Neural crest cell (in vitro differentiated cells): ENCODE data around the gene ATAD1. TPM values are rescaled to one million over a fixed set of nuclear protein-coding genes. Genes with fewer than 3 reads are reported as not detected.
"Not testable (repeated sequence)": the region's sequence is repeated elsewhere in the genome, so short reads cannot be mapped to it uniquely, and the experiment has no call there.

ENCODE experiments used
- DNase-seq: peaks from one replicate; pipeline ENCODE4 v3.0.0; 2021; ENCODE audit warnings: low read depth, mixed read lengths, low spot score
- H3K27ac Mint-ChIP-seq: one replicate; pipeline ENCODE4 v1.8.0; 2021; ENCODE audit warnings: mild to moderate bottlenecking, mixed read lengths; ENCODE audit not compliant: unreplicated experiment
- H3K27me3 Mint-ChIP-seq: 2 replicates; pipeline ENCODE4 v1.8.0; 2021; ENCODE audit warnings: low read depth, mild to moderate bottlenecking, mixed read lengths
- H3K36me3 Mint-ChIP-seq: 2 replicates; pipeline ENCODE4 v1.8.0; 2021; ENCODE audit warnings: low read depth, mild to moderate bottlenecking, mixed read lengths
- H3K4me1 Mint-ChIP-seq: 2 replicates; pipeline ENCODE4 v1.8.0; 2021; ENCODE audit warnings: mixed read lengths
- H3K4me3 Mint-ChIP-seq: one replicate; pipeline ENCODE4 v1.8.0; 2021; ENCODE audit warnings: mild to moderate bottlenecking, mixed read lengths
- H3K9me3 Mint-ChIP-seq: 2 replicates; pipeline ENCODE4 v1.8.0; 2021; ENCODE audit warnings: mixed read lengths
- total RNA-seq: library from RNA; stranded (reverse); gene quantifications from 2 replicates; pipeline ENCODE4 v1.2.1, GENCODE V29; 2021
- TF ChIP-seq, protein P1 (sequence below): fragments of 200-600 bp; sonication (generic); conservative IDR thresholded peaks from 2 replicates; pipeline ENCODE4 v1.5.0; 2021; ENCODE audit warnings: antibody characterized with exemption, mild to moderate bottlenecking

The ATAD1 gene
- total RNA-seq, 1 donor from 2014 or later, result 43.6 TPM

- peaks cover 3% of the 10 kb centered on the region for H3K9me3 Mint-ChIP-seq
- peaks cover 10% of the 10 kb centered on the region for H3K36me3 Mint-ChIP-seq
- H3K27ac Mint-ChIP-seq, result no peak overlapping the region
- no peak for DNase-seq
- TF ChIP-seq, protein P1, sequence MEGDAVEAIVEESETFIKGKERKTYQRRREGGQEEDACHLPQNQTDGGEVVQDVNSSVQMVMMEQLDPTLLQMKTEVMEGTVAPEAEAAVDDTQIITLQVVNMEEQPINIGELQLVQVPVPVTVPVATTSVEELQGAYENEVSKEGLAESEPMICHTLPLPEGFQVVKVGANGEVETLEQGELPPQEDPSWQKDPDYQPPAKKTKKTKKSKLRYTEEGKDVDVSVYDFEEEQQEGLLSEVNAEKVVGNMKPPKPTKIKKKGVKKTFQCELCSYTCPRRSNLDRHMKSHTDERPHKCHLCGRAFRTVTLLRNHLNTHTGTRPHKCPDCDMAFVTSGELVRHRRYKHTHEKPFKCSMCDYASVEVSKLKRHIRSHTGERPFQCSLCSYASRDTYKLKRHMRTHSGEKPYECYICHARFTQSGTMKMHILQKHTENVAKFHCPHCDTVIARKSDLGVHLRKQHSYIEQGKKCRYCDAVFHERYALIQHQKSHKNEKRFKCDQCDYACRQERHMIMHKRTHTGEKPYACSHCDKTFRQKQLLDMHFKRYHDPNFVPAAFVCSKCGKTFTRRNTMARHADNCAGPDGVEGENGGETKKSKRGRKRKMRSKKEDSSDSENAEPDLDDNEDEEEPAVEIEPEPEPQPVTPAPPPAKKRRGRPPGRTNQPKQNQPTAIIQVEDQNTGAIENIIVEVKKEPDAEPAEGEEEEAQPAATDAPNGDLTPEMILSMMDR, result no peak
- peaks cover 4% of the 10 kb centered on the region for H3K4me1 Mint-ChIP-seq
- no peak overlapping the region for H3K4me3 Mint-ChIP-seq
- no peaks in the 10 kb centered on the region for H3K27me3 Mint-ChIP-seq
Measured at GRCh38 chr10:87750001-87750671, 67.9 kb downstream of the ATAD1 start.

- H3K27ac Mint-ChIP-seq, H3K4me3 Mint-ChIP-seq, H3K4me1 Mint-ChIP-seq, H3K36me3 Mint-ChIP-seq, H3K9me3 Mint-ChIP-seq, DNase-seq, H3K27me3 Mint-ChIP-seq: not testable (repeated sequence)
Measured at GRCh38 chr10:87748244-87748643, 69.8 kb downstream of the ATAD1 start.

- peaks cover 3% of the 10 kb centered on the region for H3K9me3 Mint-ChIP-seq
- H3K36me3 Mint-ChIP-seq, result no peaks in the 10 kb centered on the region
- TF ChIP-seq, protein P1, result no peak
- peaks cover 4% of the 10 kb centered on the region for H3K4me1 Mint-ChIP-seq
- no peak overlapping the region for H3K27ac Mint-ChIP-seq
- no peak overlapping the region for H3K4me3 Mint-ChIP-seq
- DNase-seq, result no peak
- no peaks in the 10 kb centered on the region for H3K27me3 Mint-ChIP-seq
Measured at GRCh38 chr10:87746911-87747310, 71.1 kb downstream of the ATAD1 start.

GRCh38 chr10:87744606-87745005 is 73.4 kb downstream of the ATAD1 start:
- no peak overlapping the region for H3K4me3 Mint-ChIP-seq
- H3K9me3 Mint-ChIP-seq, result peaks cover 3% of the 10 kb centered on the region
- DNase-seq, result no peak
- H3K27me3 Mint-ChIP-seq, result no peaks in the 10 kb centered on the region
- H3K27ac Mint-ChIP-seq, result no peak overlapping the region
- H3K4me1 Mint-ChIP-seq, result no peaks in the 10 kb centered on the region
- TF ChIP-seq, protein P1, result no peak
- no peaks in the 10 kb centered on the region for H3K36me3 Mint-ChIP-seq

DNA sequence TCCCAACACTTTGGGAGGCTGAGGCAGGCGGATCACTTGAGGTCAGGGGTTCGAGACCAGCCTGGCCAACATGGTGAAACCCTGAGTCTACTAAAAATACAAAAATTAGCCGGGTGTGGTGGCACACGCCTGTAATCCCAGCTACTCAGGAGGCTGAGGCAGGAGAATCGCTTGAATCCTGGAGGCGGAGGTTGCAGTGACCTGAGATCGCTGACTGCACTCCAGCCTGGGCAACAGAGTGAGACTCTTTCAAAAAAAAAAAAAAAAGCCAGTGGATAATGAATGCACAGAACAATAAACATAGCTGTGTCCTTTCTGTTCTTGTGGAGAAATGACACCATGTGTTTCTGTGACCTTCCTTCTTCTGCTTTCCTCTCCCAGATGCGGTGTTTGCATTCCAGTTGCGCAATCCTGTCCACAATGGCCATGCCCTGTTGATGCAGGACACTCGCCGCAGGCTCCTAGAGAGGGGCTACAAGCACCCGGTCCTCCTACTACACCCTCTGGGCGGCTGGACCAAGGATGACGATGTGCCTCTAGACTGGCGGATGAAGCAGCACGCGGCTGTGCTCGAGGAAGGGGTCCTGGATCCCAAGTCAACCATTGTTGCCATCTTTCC is 74.9 kb downstream of the ATAD1 start:
- H3K27ac Mint-ChIP-seq, DNase-seq, H3K4me1 Mint-ChIP-seq, H3K36me3 Mint-ChIP-seq, H3K9me3 Mint-ChIP-seq, H3K27me3 Mint-ChIP-seq, H3K4me3 Mint-ChIP-seq: not testable (repeated sequence)

GRCh38 chr10:87740254-87740655 is 77.8 kb downstream of the ATAD1 start:
- no peak overlapping the region for H3K27ac Mint-ChIP-seq
- H3K4me1 Mint-ChIP-seq, result peaks cover 2% of the 10 kb centered on the region
- H3K36me3 Mint-ChIP-seq, result no peaks in the 10 kb centered on the region
- DNase-seq, result no peak
- no peak overlapping the region for H3K4me3 Mint-ChIP-seq
- H3K27me3 Mint-ChIP-seq, result no peaks in the 10 kb centered on the region
- TF ChIP-seq, protein P1, result no peak
- no peaks in the 10 kb centered on the region for H3K9me3 Mint-ChIP-seq
